GM18861 (cell line): Measurements from ENCODE around the gene TMEM131.

Experiments used
- ATAC-seq: cut with Tn5 transposase; IDR thresholded peaks from one replicate; pipeline ENCODE4 v1.9.1; 2021; ENCODE audit not compliant: unreplicated experiment

Gene TMEM131

DNA sequence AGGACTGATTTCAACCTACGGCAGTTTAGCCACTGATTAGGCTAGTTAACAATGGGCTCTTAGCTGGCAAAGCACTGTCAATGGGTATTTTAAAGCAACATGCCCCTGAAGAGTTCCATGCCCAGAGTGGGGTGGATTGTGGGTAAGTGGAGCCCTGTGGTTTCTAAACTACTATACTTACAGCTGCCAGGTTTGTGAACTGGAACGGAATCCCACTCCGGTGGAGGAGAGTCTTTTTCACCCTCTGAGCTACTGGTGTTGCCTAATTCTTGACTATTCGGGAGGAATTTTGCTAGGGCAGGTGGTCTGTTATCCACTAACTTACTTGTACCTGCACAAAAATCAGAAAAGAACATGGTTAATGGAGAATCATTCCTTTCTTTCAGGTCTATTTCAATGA is 229.8 kb downstream of the TMEM131 start:
- no peak for ATAC-seq

DNA sequence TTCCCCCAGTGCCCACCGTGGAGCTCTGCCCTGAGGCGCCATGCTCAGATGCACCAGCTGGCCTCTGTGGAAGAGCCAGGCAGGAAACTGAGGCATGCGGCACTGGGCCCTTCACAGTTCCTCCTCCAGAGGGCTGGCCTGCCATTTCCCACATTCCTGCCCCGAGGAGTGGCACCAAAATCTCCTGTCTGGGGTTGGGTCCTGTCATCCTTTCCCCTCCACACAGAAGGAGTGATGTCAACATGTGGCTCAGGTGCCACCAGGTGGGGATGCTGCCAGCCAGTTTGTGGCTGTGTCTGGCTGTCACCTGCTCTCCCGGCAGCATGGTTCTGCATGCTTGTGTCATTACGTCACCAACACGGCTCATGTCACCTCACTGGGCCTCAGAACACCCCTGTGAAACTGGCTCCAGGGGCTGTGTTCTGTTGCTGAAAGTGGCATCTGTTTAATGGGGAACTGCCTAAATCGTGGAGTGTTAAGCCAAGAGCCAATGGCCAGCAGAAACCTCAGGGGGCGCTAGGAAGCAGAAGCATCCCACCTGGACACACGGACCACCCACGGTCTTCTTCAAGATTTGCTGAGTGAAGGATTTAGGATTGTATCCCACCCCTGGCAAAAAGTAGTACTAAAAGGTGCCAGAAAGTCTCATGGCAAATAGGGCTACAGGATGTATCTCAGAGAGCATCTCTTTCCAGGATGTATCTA is 231.0 kb downstream of the TMEM131 start:
- ATAC-seq: no peak

DNA sequence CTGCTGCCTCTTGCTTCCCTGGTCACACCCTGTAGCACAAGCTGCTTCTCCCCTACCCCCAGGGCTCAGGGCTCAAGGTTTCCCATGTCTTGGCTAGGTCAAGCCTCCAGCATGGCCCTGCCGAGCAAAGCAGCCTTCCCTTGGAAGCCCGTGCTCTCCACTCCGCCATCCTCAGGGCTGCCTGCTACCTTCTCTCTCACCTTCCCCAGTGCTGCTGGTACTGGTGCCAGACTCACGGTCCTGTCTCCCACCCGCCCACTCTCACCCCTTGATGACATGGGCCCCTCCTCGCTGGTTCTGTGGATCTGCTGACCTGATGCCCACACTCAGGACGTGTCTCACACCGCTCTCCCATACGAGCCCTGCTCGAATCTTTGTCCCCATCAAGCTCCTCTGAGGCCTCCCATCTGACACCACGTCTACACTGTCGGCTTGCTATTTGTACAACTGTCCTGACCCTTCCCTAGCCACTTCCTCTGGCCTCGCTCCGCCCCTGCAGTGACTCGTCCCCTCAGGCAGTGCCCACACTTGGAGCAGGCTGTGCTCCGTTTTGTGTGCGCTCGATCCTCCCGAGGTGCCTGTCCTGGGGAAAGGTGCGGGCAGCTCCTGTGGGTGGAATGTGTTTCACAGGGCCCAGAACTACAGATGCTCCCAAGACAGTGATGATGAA is 232.4 kb downstream of the TMEM131 start:
- no peak for ATAC-seq

GRCh38 chr2:97761192-97761591 is 234.6 kb downstream of the TMEM131 start:
- ATAC-seq: no peak

- ATAC-seq: no peak
These were observed 235.2 kb downstream of the TMEM131 start for GRCh38 chr2:97760480-97761049.

DNA sequence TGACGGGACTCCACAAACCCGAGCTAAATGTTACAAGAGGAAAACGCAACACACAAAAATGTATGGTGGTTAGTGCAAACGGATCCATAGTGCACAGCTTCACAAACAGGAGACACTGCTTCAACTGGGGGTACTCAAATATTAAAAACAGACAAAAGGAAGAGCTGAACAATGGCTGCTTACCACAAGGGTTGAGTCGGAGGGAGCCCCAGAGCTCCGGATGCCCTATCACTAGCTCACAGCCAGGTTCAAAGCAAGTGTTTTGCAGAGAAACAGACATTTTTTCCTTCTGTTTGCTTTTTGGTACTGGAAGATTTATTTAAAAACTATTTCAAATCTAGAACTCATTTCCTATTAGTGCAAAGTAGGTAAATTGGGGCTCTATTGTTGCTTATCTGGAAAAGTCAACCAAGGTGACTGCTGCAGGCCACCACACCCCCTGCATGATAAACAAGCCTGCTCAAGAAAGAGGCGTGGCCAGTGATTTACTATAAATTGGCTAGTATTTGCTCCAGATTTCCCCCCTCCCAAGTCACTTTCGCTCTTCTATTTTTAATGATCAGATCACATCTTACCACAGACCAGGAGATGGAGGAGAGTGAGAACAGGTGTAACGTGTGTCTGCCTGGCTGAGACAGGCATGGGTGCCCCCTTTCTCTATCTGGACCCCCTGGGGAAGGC is 235.9 kb downstream of the TMEM131 start:
- no peak for ATAC-seq

DNA sequence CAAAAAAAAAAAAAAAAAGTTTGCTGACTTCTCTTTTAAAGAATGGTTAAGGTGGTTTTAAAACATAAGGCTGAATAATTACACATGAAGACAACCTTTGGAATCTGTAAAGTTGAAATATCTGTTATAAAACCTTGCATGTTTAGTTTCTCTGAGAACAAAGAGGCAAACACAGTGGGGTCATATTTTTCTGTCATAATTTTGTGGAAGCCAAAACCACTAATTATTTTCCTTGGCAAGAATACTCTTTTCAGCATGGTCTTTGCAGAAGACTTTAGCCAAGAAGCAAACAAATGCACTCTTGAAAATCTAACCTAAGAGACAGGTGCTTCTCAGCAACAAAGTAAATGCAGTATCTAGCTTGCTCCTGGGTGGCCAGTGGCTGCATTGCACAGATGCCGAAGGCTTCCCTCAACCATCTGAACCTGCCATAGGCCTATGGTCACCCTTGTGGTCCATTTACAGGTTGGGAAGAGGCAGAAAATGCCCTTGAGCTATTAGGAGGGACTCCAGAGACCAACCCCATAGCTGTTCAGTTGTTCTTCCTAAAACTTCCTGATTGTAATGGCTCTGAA is 237.5 kb downstream of the TMEM131 start:
- no peak for ATAC-seq

DNA sequence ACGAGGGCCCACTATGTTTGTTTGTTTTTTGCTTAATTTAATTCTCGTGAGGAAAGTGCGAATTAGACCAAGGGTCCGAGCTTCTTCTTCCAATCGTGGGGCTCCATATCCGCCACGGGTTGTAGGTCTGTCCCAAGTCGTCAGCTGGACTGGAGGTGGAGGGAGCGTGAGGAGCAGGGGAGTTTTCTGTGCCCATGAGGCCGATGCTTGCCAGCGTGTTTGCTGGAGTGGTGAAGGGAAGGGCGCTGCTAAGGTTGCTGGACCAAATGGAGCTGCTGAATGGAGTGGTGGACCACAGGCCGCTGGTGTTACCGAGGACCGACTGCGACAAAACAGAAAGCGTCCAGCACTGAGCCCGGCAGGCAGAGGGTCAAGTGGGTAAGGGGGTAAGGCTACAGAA is 238.7 kb downstream of the TMEM131 start:
- no peak for ATAC-seq

- no peak for ATAC-seq
These were observed 240.3 kb downstream of the TMEM131 start for GRCh38 chr2:97755491-97755890.

- ATAC-seq: no peak
These were observed 240.9 kb downstream of the TMEM131 start for GRCh38 chr2:97754690-97755346.

GRCh38 chr2:97752342-97753334 is 243.1 kb downstream of the TMEM131 start:
- ATAC-seq: no peak

GRCh38 chr2:97751752-97752151 is 244.0 kb downstream of the TMEM131 start:
- no peak for ATAC-seq

DNA sequence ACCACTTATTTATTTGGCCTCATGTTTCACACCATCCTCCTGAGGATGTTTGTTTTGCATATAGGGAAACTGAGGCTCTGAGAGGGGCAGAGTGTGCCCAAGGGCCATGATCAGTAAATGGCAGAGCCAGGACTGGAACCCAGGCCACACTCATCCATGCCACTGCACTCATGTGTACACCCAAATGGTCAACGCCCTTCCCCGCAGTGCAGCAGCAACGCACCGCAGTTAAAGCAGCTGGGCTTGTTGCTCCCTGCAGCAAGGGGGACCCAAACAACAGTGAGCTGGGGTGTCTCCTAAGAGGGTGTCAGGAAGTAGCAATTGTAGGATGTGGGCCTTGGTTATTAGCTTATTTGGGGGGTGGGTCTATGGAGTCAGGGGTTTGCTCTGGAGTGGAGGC is 245.7 kb downstream of the TMEM131 start:
- ATAC-seq: no peak

- no peak for ATAC-seq
These were observed 246.2 kb downstream of the TMEM131 start for GRCh38 chr2:97749581-97749980.

DNA sequence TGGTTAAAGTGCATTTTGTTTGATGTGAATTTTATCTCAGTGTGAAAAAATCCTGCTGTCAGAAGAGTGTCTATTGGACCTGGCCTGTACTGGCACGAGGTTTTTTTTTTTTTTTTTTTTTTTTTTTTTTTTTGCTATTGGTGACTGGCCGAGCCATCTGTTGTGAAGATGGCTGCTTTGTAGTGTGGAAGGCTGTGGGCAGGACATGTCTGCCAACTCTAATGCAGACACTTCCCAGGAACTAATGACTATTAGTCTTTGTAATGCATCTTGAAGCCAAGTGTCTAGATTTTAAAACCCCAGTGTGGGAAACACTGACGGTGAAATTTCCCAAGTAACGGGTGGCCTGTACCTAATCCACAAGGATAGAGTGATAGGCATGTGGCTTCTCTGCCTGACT is 248.0 kb downstream of the TMEM131 start:
- no peak for ATAC-seq

DNA sequence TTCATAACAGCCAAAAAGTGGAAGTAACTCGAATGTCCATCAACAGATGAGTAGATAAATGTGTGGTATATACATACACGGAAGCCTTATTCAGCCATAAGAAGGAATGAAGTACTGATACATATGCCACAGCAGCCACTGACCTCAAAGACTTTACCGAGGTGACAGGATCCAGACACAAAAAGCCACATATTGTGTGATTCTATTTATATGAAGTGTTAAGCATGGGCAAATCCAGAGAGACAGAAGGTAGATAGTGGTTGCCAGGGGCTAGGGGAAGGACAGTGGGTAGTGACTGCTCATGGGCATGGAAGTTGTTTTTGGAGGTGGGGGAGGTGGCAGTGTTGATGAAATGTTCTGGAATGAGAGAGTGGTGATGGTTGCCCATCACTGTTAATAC is 248.5 kb downstream of the TMEM131 start:
- no peak for ATAC-seq

DNA sequence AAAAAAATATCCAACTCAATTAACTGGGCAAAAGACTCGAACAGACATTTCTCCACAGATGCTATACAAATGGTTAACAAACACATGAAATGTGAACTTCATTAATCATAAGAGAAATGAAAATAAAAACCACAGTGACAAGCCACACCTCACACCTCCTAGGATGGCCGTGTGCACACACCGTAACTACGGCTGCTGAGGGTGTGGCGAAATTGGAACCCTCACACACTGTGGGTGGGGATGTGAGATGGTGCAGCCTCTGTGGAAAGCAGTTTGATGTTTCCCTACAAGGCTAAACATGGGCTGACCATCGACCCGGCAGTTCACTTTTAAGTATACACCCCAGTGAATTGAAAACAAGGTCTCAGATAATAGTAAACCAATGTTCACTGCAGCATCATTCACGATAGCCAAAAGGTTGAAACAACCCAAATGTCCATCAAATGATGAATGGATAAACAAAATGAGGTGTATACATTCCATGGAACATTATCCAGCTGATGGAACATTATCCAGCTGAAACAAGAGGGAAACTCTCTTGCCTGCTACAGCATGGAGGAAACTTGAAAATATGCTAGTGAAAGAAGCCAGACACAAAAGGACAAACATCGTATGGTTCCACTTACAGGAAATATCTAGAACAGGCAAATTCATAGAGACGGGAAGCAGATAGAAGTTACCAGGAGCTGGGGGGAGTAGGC is 250.1 kb downstream of the TMEM131 start:
- no peak for ATAC-seq

GRCh38 chr2:97743913-97744312 is 251.8 kb downstream of the TMEM131 start:
- no peak for ATAC-seq

DNA sequence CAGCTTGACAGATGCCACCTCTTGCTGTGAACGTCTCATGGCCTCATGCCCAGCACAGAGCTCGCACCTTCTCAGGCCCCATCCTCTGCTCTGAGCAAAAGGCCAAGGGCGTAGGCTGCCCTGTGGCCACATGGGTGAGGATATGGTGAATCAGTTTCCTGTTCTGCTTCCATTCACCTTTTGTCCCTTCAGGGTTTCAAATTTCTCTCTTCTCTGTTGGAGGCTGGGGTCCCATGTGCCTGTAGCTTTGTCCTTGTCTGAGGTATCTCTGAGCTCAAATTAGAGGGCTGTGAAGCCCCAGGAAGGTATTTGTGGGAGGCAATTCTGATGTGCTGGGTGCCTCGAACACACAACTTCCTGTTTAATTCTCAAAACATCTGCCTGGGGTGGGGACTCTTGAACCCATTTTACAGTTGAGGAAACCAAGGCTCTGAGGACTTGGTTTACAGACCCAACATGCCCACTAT is 253.3 kb downstream of the TMEM131 start:
- ATAC-seq: no peak
